ENCODE results near the gene MAML2. TPM values are rescaled to one million over a fixed set of nuclear protein-coding genes. Genes with fewer than 3 reads are reported as not detected.

Gene MAML2
- total and polyA plus RNA-seq, 2 of the 8 experiments (the other 6 are each of a cell fraction or from before 2014, with no cell fraction given), result 3.8 to 6.6 TPM

DNA sequence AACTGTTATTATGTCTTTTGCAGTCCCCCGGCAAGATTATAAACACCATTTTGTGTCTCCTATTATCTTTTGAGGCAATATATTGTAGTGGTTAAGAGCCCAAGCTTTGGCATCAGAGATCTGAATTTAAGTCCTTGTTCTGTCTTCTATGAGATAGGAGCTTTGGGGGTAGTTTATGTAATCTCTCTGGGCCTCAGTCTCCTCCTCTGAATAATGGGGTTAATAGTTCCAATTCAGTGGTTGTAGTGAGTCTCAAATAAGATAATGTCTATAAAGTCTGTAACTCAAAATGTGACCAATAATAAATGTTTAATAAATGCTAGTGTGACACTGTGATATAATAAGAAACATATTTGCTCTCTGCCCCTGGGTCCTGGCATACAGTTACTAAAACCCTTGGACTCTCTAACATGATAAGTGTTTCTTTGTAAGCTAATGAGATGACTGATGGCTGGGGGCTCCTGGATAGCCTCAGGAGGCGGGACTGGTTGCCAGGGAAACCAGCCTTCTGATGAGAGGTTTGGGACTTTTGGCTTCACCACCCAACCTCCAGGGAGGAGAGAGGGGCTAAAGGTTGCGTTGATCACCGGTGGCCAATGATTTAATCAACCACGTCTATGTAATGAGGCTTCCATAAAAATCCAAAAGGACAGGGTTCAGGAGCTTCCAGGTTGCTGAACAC, 235.7 kb downstream of the MAML2 start:
- no peak for FAIRE-seq
- POLR2A ChIA-PET (ENCODE audit: partially characterized antibody), result no interaction called here
- CTCF ChIA-PET (ENCODE audit: partially characterized antibody), result interaction anchor here (0.7 to 1.6 kb wide), 10 partner anchors 10 to 287 kb away, joined by 3 to 7 read pairs (median 3); partner anchors contain the start of gene MAML2

More for the DNA sequence above, 235.7 kb downstream of the MAML2 start:
- no peaks in the 10 kb centered on the region for H4K20me1 ChIP-seq (replicated peaks in 1 of 2; ENCODE audit: control insufficient read depth in 1 of 2, insufficient read depth in 2 of 2, low read length in 2 of 2)
- 0 out of 2 replicates have a peak, but pooled peaks cover 4% of the 10 kb centered on the region for H3K23me2 ChIP-seq (ENCODE audit: low read depth, low read length)
- no peak overlapping the region for H3K56ac ChIP-seq (replicated peaks; ENCODE audit: insufficient read length, low read depth, low read length)
- no peak overlapping the region for H2AFZ ChIP-seq (ENCODE audit: low read length)
- H3K36me3 ChIP-seq (ENCODE audit: control insufficient read depth in 2 of 4, insufficient read depth in 4 of 4, low read length in 3 of 4), result no peaks in the 10 kb centered on the region
- H3K4me2 ChIP-seq (ENCODE audit: insufficient read depth in 1 of 2, low read depth in 2 of 2, low read length in 2 of 2), result no peak overlapping the region
- H3K4me1 ChIP-seq (replicated peaks in 1 of 4; ENCODE audit: control insufficient read depth in 3 of 4, insufficient read depth in 4 of 4, low read length in 3 of 4), result peaks cover 0 to 2% (median 0%) of the 10 kb centered on the region in 4 experiments; a peak in 1 of 7 replicates
- no peak overlapping the region for H2AK5ac ChIP-seq (ENCODE audit: low read depth, low read length)
- H3K27ac ChIP-seq (ENCODE audit: low read depth, low read length), result no peak overlapping the region
- no peak overlapping the region for H4K91ac ChIP-seq (replicated peaks; ENCODE audit: insufficient read length, low read length)
- H2BK5ac ChIP-seq (ENCODE audit: low read depth, low read length), result no peak overlapping the region
- H2BK120ac ChIP-seq (replicated peaks; ENCODE audit: low read depth, low read length), result no peak overlapping the region
- no peak for DNase-seq (ENCODE audit: low read depth in 1 of 2, low spot score in 2 of 2)
- no peak overlapping the region for H3K23ac ChIP-seq (ENCODE audit: insufficient read length)
- no peaks in the 10 kb centered on the region for H3K9me3 ChIP-seq (ENCODE audit: insufficient read depth in 2 of 2, low read depth in 1 of 2, low read length in 1 of 2)
- H2BK12ac ChIP-seq (ENCODE audit: low read depth, low read length), result no peak overlapping the region
- no peak overlapping the region for H3K14ac ChIP-seq (ENCODE audit: insufficient read length)
- H3K4me3 ChIP-seq (ENCODE audit: extremely low read depth in 1 of 4, insufficient read depth in 2 of 4, low read depth in 3 of 4, low read length in 4 of 4), result no peak overlapping the region
- no peak overlapping the region for H2BK15ac ChIP-seq (ENCODE audit: low read length)
- no peaks in the 10 kb centered on the region for H3K79me1 ChIP-seq (ENCODE audit: low read depth, low read length)
- H2BK20ac ChIP-seq (ENCODE audit: low read length), result no peak overlapping the region
- H4K5ac ChIP-seq (ENCODE audit: insufficient read length, low read depth, low read length), result no peak overlapping the region
- no peak overlapping the region for H3K18ac ChIP-seq (ENCODE audit: extremely low read depth, low read length)
- H3K27me3 ChIP-seq (replicated peaks in 1 of 4; ENCODE audit: control insufficient read depth in 3 of 4, extremely low read depth in 1 of 4, insufficient read depth in 3 of 4, low read length in 3 of 4), result no peaks in the 10 kb centered on the region
- H4K8ac ChIP-seq (ENCODE audit: extremely low read depth, insufficient read depth, low read length), result no peak overlapping the region
- 88% methylated on average over 5 of the region's 5 CpGs; no CpG with 5 or more reads in 1 of the 2 experiments for WGBS, 2 experiments (ENCODE audit: extremely low coverage in 1 of 2, insufficient coverage in 1 of 2, insufficient read length in 1 of 2, insufficient replicate concordance in 2 of 2, low coverage in 1 of 2, low lambda C conversion rate in 2 of 2, missing lambda C conversion rate in 1 of 2)
- no peak overlapping the region for H3K4ac ChIP-seq (replicated peaks; ENCODE audit: insufficient read length, low read depth, low read length)
- no peaks in the 10 kb centered on the region for H3K79me2 ChIP-seq (ENCODE audit: control insufficient read depth in 1 of 2, insufficient read depth in 2 of 2, low read length in 2 of 2)
- no peak overlapping the region for H3K9ac ChIP-seq (replicated peaks in 1 of 4; ENCODE audit: extremely low read depth in 1 of 4, low read depth in 3 of 4, low read length in 3 of 4)
- TF ChIP-seq SIRT6 (IDR thresholded peaks at IDR 0.05; ENCODE audit: low read length) (no peak), SAP30 (IDR thresholded peaks at IDR 0.05; ENCODE audit: insufficient read depth, insufficient replicate concordance, low read length) (no peak), HDAC2 (IDR thresholded peaks at IDR 0.05; ENCODE audit: borderline replicate concordance in 1 of 2, low read depth in 2 of 2, low read length in 2 of 2) (no peak)
- TF ChIP-seq, protein P1, sequence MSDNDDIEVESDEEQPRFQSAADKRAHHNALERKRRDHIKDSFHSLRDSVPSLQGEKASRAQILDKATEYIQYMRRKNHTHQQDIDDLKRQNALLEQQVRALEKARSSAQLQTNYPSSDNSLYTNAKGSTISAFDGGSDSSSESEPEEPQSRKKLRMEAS (IDR thresholded peaks at IDR 0.05), result no peak
